HEK293 (cell line): ENCODE results near the gene MUSK.

Source experiments
- CTCF ChIA-PET: fragments of 350-600 bp; formaldehyde crosslinking; extraction: SDS; loops from one replicate; lab custom pipeline; 2021; ENCODE audit warnings: antibody characterized with exemption; lab: Yijun Ruan, JAX
- POLR2A ChIA-PET: fragments of 300-600 bp; formaldehyde crosslinking; extraction: SDS; loops from one replicate; lab custom pipeline; 2020; ENCODE audit warnings: antibody characterized with exemption, inconsistent platforms; lab: Yijun Ruan, JAX
- H3K27ac ChIP-seq: fragments of 200-500 bp; sonication (Bioruptor generic); 2 replicates; pipeline ENCODE4 v1.5.1; 2014; ENCODE audit warnings: low read depth, low read length, control low read depth, inconsistent platforms; ENCODE audit errors: extremely low read depth
- H3K36me3 ChIP-seq, 2 experiments: fragments of 200-500 bp in 1 of 2; sonication (Bioruptor generic) in 1 of 2; 1 replicate in 1 of 2; 2 replicates in 1 of 2; pipeline ENCODE4 v1.5.1; 2014 to 2017; ENCODE audit warnings: inconsistent platforms in 2 of 2, low read length in 2 of 2; ENCODE audit not compliant: control insufficient read depth in 2 of 2, insufficient read depth in 1 of 2
- H3K4me1 ChIP-seq: fragments of 200-500 bp; sonication (Bioruptor generic); 2 replicates; pipeline ENCODE4 v1.5.1; 2014; ENCODE audit warnings: mild to moderate bottlenecking, low read length, inconsistent platforms; ENCODE audit not compliant: control insufficient read depth, insufficient read depth
- H3K4me3 ChIP-seq: 2 replicates; pipeline ENCODE4 v1.5.1; 2011; ENCODE audit warnings: low read depth, mild to moderate bottlenecking, control low read depth, low read length, moderate library complexity
- H3K9me3 ChIP-seq: fragments of 200-500 bp; sonication (Bioruptor generic); 2 replicates; pipeline ENCODE4 v1.5.1; 2014; ENCODE audit warnings: low read depth, low read length, inconsistent platforms; ENCODE audit not compliant: control insufficient read depth, insufficient read depth
- GLIS1 ChIP-seq: fragments of 450-650 bp; formaldehyde crosslinking; IDR thresholded peaks from 2 replicates; pipeline ENCODE4 v1.5.1; 2016; ENCODE audit warnings: missing biosample characterization, missing genetic modification characterization
- HOXD13 ChIP-seq: sonication (generic); formaldehyde crosslinking; IDR thresholded peaks from 2 replicates; pipeline ENCODE4 v1.8.0; 2022; ENCODE audit warnings: missing genetic modification reagents, borderline replicate concordance
- INSM2 ChIP-seq: fragments of 450-650 bp; formaldehyde crosslinking; IDR thresholded peaks from 2 replicates; pipeline ENCODE4 v1.5.1; 2016; ENCODE audit warnings: missing biosample characterization, missing genetic modification characterization
- RBAK ChIP-seq: fragments of 450-650 bp; formaldehyde crosslinking; IDR thresholded peaks from 2 replicates; pipeline ENCODE4 v1.5.1; 2016; ENCODE audit warnings: missing biosample characterization, missing genetic modification characterization
- SP2 ChIP-seq: fragments of 450-650 bp; formaldehyde crosslinking; IDR thresholded peaks from 2 replicates; pipeline ENCODE4 v1.5.1; 2016; ENCODE audit warnings: missing biosample characterization, missing genetic modification characterization
- TSHZ1 ChIP-seq: fragments of 450-650 bp; formaldehyde crosslinking; IDR thresholded peaks from 2 replicates; pipeline ENCODE4 v1.5.1; 2016; ENCODE audit warnings: missing biosample characterization, missing genetic modification characterization, borderline replicate concordance
- ZBTB1 ChIP-seq: fragments of 450-650 bp; formaldehyde crosslinking; IDR thresholded peaks from 2 replicates; pipeline ENCODE4 v1.5.1; 2016; ENCODE audit warnings: missing biosample characterization, missing genetic modification characterization
- ZFP3 ChIP-seq: fragments of 450-650 bp; formaldehyde crosslinking; IDR thresholded peaks from 2 replicates; pipeline ENCODE4 v1.5.1; 2016; ENCODE audit warnings: low read depth, missing biosample characterization, missing genetic modification characterization
- ZFP37 ChIP-seq: fragments of 450-650 bp; formaldehyde crosslinking; IDR thresholded peaks from 2 replicates; pipeline ENCODE4 v1.5.1; 2016; ENCODE audit warnings: missing biosample characterization, missing genetic modification characterization
- ZNF132 ChIP-seq: fragments of 450-650 bp; formaldehyde crosslinking; IDR thresholded peaks from 2 replicates; pipeline ENCODE4 v1.5.1; 2017; ENCODE audit warnings: missing biosample characterization, missing genetic modification characterization, borderline replicate concordance
- ZNF174 ChIP-seq: fragments of 450-650 bp; formaldehyde crosslinking; IDR thresholded peaks from 2 replicates; pipeline ENCODE4 v1.5.0; 2017; ENCODE audit warnings: missing biosample characterization, mild to moderate bottlenecking, missing genetic modification characterization
- ZNF292 ChIP-seq: fragments of 450-650 bp; formaldehyde crosslinking; IDR thresholded peaks from 2 replicates; pipeline ENCODE4 v1.5.1; 2016; ENCODE audit warnings: low read depth, missing biosample characterization, missing genetic modification characterization, borderline replicate concordance
- ZNF518A ChIP-seq: fragments of 450-650 bp; formaldehyde crosslinking; conservative IDR thresholded peaks from 2 replicates; pipeline ENCODE4 v1.5.1; 2016; ENCODE audit warnings: low read depth, missing biosample characterization, missing genetic modification characterization
- ZNF521 ChIP-seq: fragments of 450-650 bp; formaldehyde crosslinking; IDR thresholded peaks from 2 replicates; pipeline ENCODE4 v1.5.1; 2017; ENCODE audit warnings: missing biosample characterization, mild to moderate bottlenecking, missing genetic modification characterization
- ZNF544 ChIP-seq: fragments of 450-650 bp; formaldehyde crosslinking; IDR thresholded peaks from 2 replicates; pipeline ENCODE4 v1.5.0; 2017; ENCODE audit warnings: missing biosample characterization, missing genetic modification characterization
- ZNF610 ChIP-seq: fragments of 450-650 bp; formaldehyde crosslinking; IDR thresholded peaks from 2 replicates; pipeline ENCODE4 v1.5.1; 2016; ENCODE audit warnings: missing biosample characterization, missing genetic modification characterization, borderline replicate concordance
- ZNF654 ChIP-seq: fragments of 450-650 bp; formaldehyde crosslinking; IDR thresholded peaks from 2 replicates; pipeline ENCODE4 v1.5.1; 2016; ENCODE audit warnings: low read depth, missing biosample characterization, missing genetic modification characterization
- ZNF707 ChIP-seq: fragments of 450-650 bp; formaldehyde crosslinking; IDR thresholded peaks from 2 replicates; pipeline ENCODE4 v1.5.1; 2016; ENCODE audit warnings: missing biosample characterization, missing genetic modification characterization
- ZNF777 ChIP-seq: fragments of 450-650 bp; formaldehyde crosslinking; IDR thresholded peaks from 2 replicates; pipeline ENCODE4 v1.5.1; 2017; ENCODE audit warnings: missing biosample characterization, missing genetic modification characterization, borderline replicate concordance
- ZNF830 ChIP-seq: fragments of 450-650 bp; IDR thresholded peaks from 2 replicates; pipeline ENCODE4 v1.5.0; 2018; ENCODE audit warnings: missing biosample characterization, missing genetic modification characterization, low read depth, mild to moderate bottlenecking, moderate library complexity
- ZNF837 ChIP-seq: fragments of 450-650 bp; formaldehyde crosslinking; IDR thresholded peaks from 2 replicates; pipeline ENCODE4 v1.5.1; 2016; ENCODE audit warnings: missing biosample characterization, missing genetic modification characterization
- ZSCAN16 ChIP-seq: fragments of 450-650 bp; formaldehyde crosslinking; IDR thresholded peaks from 2 replicates; pipeline ENCODE4 v1.5.1; 2016; ENCODE audit warnings: missing biosample characterization, missing genetic modification characterization
- ZSCAN4 ChIP-seq: fragments of 450-650 bp; formaldehyde crosslinking; IDR thresholded peaks from 2 replicates; pipeline ENCODE4 v1.5.1; 2017; ENCODE audit warnings: missing biosample characterization, missing genetic modification characterization
- ZSCAN5A ChIP-seq: fragments of 450-650 bp; formaldehyde crosslinking; IDR thresholded peaks from 2 replicates; pipeline ENCODE4 v1.5.1; 2016; ENCODE audit warnings: missing biosample characterization, missing genetic modification characterization

Gene MUSK

GRCh38 chr9:110710420-110710819 lies 41.8 kb downstream of the MUSK start:
- ChIA-PET POLR2A (no interaction called here), CTCF (interaction anchor here (0.6 kb wide), 1 partner anchor 87 kb away, joined by 3 read pairs; no protein-coding TSS in a partner anchor)

GRCh38 chr9:110712955-110713354 lies 44.4 kb downstream of the MUSK start:
- POLR2A ChIA-PET: no interaction called here
- Histone ChIP-seq H3K27ac (no peak overlapping the region), H3K4me3 (no peak overlapping the region), H3K4me1 (peaks cover 6% of the 10 kb centered on the region), H3K36me3 (no peaks in the 10 kb centered on the region), H3K9me3 (no peaks in the 10 kb centered on the region)
- CTCF ChIA-PET: interaction anchor here (1.2 kb wide), 1 partner anchor 586 kb away, joined by 3 read pairs; no protein-coding TSS in a partner anchor
- TF ChIP-seq ZSCAN16 (tag by site-specific recombination) (no peak), ZNF610 (no peak), ZNF707 (no peak), ZSCAN5A (no peak), ZNF830 (tag by site-specific recombination) (no peak), ZNF654 (no peak), ZBTB1 (tag by site-specific recombination) (no peak), ZNF518A (tag by site-specific recombination) (no peak), ZNF544 (tag by site-specific recombination) (no peak), ZSCAN4 (tag by site-specific recombination) (no peak), ZFP37 (tag by site-specific recombination) (no peak), TSHZ1 (tag by site-specific recombination) (no peak), ZNF132 (tag by site-specific recombination) (no peak), ZNF777 (no peak), ZNF837 (tag by site-specific recombination) (no peak), GLIS1 (tag by site-specific recombination) (no peak), RBAK (tag by site-specific recombination) (no peak), ZNF521 (tag by site-specific recombination) (no peak)

More at GRCh38 chr9:110710420-110710819, 41.8 kb downstream of the MUSK start:
- no peaks in the 10 kb centered on the region for H3K9me3 ChIP-seq
- TF ChIP-seq ZNF174 (no peak), INSM2 (tag by site-specific recombination) (no peak), HOXD13 (no peak), ZNF292 (no peak), ZFP3 (tag by site-specific recombination) (no peak), SP2 (tag by site-specific recombination) (no peak)
- no peak overlapping the region for H3K4me3 ChIP-seq
- peaks cover 6% of the 10 kb centered on the region for H3K4me1 ChIP-seq
- no peaks in the 10 kb centered on the region for H3K36me3 ChIP-seq
- H3K27ac ChIP-seq: no peak overlapping the region
